Mucosa of stomach (tissue), 1 donor: ENCODE measurements around the gene KCTD3.

Experiments
- H3K27me3 ChIP-seq: one replicate; pipeline ENCODE4 v1.7.0; 2013; ENCODE audit warnings: mild to moderate bottlenecking, low read length; ENCODE audit not compliant: control insufficient read depth, insufficient read depth
- H3K36me3 ChIP-seq: one replicate; pipeline ENCODE4 v1.7.0; 2013; ENCODE audit warnings: low read length; ENCODE audit not compliant: control insufficient read depth, insufficient read depth
- H3K4me1 ChIP-seq: one replicate; pipeline ENCODE4 v1.7.0; 2013; ENCODE audit warnings: mild to moderate bottlenecking, low read length; ENCODE audit not compliant: control insufficient read depth, insufficient read depth
- H3K4me3 ChIP-seq: one replicate; pipeline ENCODE4 v1.7.0; 2013; ENCODE audit warnings: low read length
- H3K9ac ChIP-seq: one replicate; pipeline ENCODE4 v1.7.0; 2013; ENCODE audit warnings: mild to moderate bottlenecking, low read length, moderate library complexity
- H3K9me3 ChIP-seq: one replicate; pipeline ENCODE4 v1.7.0; 2013; ENCODE audit warnings: mild to moderate bottlenecking, low read length, moderate library complexity; ENCODE audit not compliant: control insufficient read depth
- donor health status: Pancreatic carcinoma.

Gene KCTD3

GRCh38 chr1:215557992-215558626 is 9.0 kb upstream of the KCTD3 start:
- no peaks in the 10 kb centered on the region for H3K27me3 ChIP-seq
- H3K9me3 ChIP-seq = no peaks in the 10 kb centered on the region
- no peaks in the 10 kb centered on the region for H3K36me3 ChIP-seq
- no peaks in the 10 kb centered on the region for H3K4me1 ChIP-seq
- no peak overlapping the region for H3K9ac ChIP-seq
- no peak overlapping the region for H3K4me3 ChIP-seq

- Histone ChIP-seq H3K36me3 (no peaks in the 10 kb centered on the region), H3K27me3 (no peaks in the 10 kb centered on the region), H3K9me3 (no peaks in the 10 kb centered on the region), H3K9ac (peak overlapping the region; percentile 81), H3K4me3 (peak overlapping the region; percentile 60), H3K4me1 (peaks cover 23% of the 10 kb centered on the region)
These were observed 591 bp downstream of the KCTD3 start for GRCh38 chr1:215567491-215568298.

GRCh38 chr1:215568299-215568692 is 1.2 kb downstream of the KCTD3 start:
- peak overlapping the region; percentile 60 for H3K4me3 ChIP-seq
- H3K9ac ChIP-seq = peak overlapping the region; percentile 81
- no peaks in the 10 kb centered on the region for H3K27me3 ChIP-seq
- H3K36me3 ChIP-seq = no peaks in the 10 kb centered on the region
- H3K4me1 ChIP-seq = peaks cover 23% of the 10 kb centered on the region
- H3K9me3 ChIP-seq = no peaks in the 10 kb centered on the region

GRCh38 chr1:215569986-215570824 is 3.1 kb downstream of the KCTD3 start:
- no peaks in the 10 kb centered on the region for H3K27me3 ChIP-seq
- H3K4me1 ChIP-seq = peaks cover 23% of the 10 kb centered on the region
- H3K9me3 ChIP-seq = no peaks in the 10 kb centered on the region
- no peak overlapping the region for H3K9ac ChIP-seq
- no peaks in the 10 kb centered on the region for H3K36me3 ChIP-seq
- H3K4me3 ChIP-seq = no peak overlapping the region

DNA sequence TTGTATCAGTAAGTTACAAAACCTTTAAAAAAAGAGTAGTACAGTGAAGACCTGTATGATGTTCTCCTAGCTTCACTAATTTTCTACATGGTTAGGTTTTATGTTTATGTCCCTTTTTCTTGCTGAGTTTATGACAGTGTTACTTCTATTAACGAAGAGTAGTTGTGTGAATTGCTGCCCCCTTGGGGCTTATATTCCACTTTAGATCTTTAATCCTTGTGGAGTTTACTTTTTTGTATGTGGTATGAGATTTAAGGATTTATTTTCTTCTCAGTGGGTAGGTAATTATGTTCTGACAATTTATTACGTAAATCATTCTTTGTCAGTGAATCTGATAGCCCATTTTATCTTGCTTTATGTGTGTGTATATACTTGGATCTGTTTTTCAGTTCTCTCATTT is 14.8 kb downstream of the KCTD3 start:
- H3K36me3 ChIP-seq = no peaks in the 10 kb centered on the region
- no peaks in the 10 kb centered on the region for H3K9me3 ChIP-seq
- no peak overlapping the region for H3K9ac ChIP-seq
- no peaks in the 10 kb centered on the region for H3K27me3 ChIP-seq
- peaks cover 3% of the 10 kb centered on the region for H3K4me1 ChIP-seq
- no peak overlapping the region for H3K4me3 ChIP-seq

- no peaks in the 10 kb centered on the region for H3K27me3 ChIP-seq
- no peaks in the 10 kb centered on the region for H3K36me3 ChIP-seq
- H3K4me3 ChIP-seq = no peak overlapping the region
- no peak overlapping the region for H3K9ac ChIP-seq
- peaks cover 3% of the 10 kb centered on the region for H3K4me1 ChIP-seq
- no peaks in the 10 kb centered on the region for H3K9me3 ChIP-seq
These were observed 16.2 kb downstream of the KCTD3 start for GRCh38 chr1:215583185-215583749.

- Histone ChIP-seq H3K27me3 (no peaks in the 10 kb centered on the region), H3K4me1 (peaks cover 3% of the 10 kb centered on the region)
These were observed 17.3 kb downstream of the KCTD3 start for GRCh38 chr1:215584389-215584788.

GRCh38 chr1:215589650-215590435 is 22.7 kb downstream of the KCTD3 start:
- Histone ChIP-seq H3K9me3 (no peaks in the 10 kb centered on the region), H3K9ac (no peak overlapping the region), H3K4me1 (no peaks in the 10 kb centered on the region), H3K4me3 (no peak overlapping the region), H3K36me3 (no peaks in the 10 kb centered on the region), H3K27me3 (no peaks in the 10 kb centered on the region)

More at GRCh38 chr1:215584389-215584788, 17.3 kb downstream of the KCTD3 start:
- no peaks in the 10 kb centered on the region for H3K36me3 ChIP-seq
- no peak overlapping the region for H3K4me3 ChIP-seq
- no peak overlapping the region for H3K9ac ChIP-seq
- no peaks in the 10 kb centered on the region for H3K9me3 ChIP-seq

DNA sequence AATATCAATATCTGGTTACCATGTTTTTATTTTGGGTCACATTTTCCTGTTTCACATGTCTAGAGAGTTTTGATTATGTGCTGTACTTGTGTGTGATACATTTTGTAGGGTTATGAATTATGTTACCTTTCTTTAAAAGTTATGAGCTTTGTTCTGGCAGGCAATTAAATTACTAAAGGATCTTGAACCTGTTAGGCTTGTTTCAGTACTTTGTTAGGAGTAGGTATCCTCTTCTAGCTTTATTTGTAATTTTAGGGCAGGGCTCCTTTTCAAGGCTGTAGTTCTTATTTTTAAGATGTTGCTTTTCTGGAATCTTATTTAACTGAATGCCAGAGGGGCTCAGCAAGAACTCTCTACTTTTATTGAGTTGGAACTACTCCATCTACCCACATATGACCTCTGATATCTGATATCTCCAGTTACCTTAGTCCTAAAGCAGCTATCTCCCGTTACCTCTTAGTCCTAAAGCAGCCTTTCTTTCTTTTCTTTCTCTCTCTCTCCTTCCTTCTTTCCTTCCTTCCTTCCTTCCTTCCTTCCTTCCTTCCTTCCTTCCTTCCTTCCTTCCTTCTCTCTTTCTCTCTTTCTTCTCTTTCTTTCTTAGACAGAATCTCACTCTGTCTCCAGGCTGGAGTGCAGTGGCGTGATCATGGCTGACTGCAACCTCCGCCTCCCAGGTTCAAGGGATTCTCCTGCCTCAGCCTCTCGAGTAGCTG is 23.8 kb downstream of the KCTD3 start:
- no peaks in the 10 kb centered on the region for H3K9me3 ChIP-seq
- H3K9ac ChIP-seq = no peak overlapping the region
- no peaks in the 10 kb centered on the region for H3K36me3 ChIP-seq
- H3K27me3 ChIP-seq = no peaks in the 10 kb centered on the region
- no peak overlapping the region for H3K4me3 ChIP-seq
- H3K4me1 ChIP-seq = no peaks in the 10 kb centered on the region

- no peaks in the 10 kb centered on the region for H3K27me3 ChIP-seq
- no peak overlapping the region for H3K9ac ChIP-seq
- H3K9me3 ChIP-seq = no peaks in the 10 kb centered on the region
- H3K36me3 ChIP-seq = no peaks in the 10 kb centered on the region
- no peak overlapping the region for H3K4me3 ChIP-seq
- H3K4me1 ChIP-seq = no peaks in the 10 kb centered on the region
These were observed 27.5 kb downstream of the KCTD3 start for GRCh38 chr1:215594640-215595039.

GRCh38 chr1:215595231-215595630 is 28.1 kb downstream of the KCTD3 start:
- H3K9ac ChIP-seq = no peak overlapping the region
- no peaks in the 10 kb centered on the region for H3K27me3 ChIP-seq
- no peaks in the 10 kb centered on the region for H3K4me1 ChIP-seq
- no peak overlapping the region for H3K4me3 ChIP-seq
- H3K36me3 ChIP-seq = no peaks in the 10 kb centered on the region
- H3K9me3 ChIP-seq = no peaks in the 10 kb centered on the region
